ENCODE results near the gene ADGRB3.
"Not testable (repeated sequence)": the region's sequence is repeated elsewhere in the genome, so short reads cannot be mapped to it uniquely, and the experiment has no call there.

Gene ADGRB3

DNA sequence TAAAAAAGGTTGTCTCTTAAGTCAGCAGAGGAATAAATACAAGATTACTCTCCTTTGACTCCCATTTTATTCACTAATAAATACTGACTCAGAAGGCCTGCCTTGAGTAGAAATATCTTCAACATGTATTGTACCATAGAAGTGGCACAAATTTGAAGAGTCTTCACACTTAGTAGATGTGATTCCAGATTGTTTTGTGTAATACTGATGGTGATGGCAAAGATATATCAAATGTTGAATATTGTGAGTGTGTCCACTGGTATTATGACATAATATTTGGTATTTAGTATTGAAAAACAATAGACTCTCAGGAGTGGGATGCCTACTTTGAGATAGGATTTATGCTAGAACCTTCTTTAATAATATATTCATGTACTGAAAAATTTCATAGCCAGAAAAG is 7.0 kb downstream of the ADGRB3 start:
- no peak for DNase-seq (ENCODE audit: low read depth)
- no peak overlapping the region for H3K4me3 ChIP-seq (ENCODE audit: low read depth, low read length)

DNA sequence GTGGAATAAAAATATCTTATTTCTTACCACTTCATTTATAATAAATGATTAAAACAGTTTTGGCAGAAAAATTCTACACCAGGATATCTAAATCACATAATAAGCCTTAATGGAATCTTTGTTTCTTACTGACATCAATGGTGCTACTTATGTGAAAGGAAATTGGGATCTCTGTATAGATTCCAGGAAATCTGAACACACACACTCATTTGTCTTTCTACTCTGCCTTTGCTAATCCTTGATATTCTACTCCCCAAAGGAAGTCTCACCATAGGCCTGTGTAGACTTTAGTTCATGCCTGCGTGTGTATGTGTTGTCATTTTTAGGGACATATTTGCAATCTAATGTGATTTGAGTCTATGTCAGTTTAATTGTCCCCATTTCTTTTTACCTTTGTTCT is 7.9 kb downstream of the ADGRB3 start:
- no peak overlapping the region for H3K4me3 ChIP-seq (ENCODE audit: low read depth, low read length)
- DNase-seq (ENCODE audit: low read depth) = no peak

DNA sequence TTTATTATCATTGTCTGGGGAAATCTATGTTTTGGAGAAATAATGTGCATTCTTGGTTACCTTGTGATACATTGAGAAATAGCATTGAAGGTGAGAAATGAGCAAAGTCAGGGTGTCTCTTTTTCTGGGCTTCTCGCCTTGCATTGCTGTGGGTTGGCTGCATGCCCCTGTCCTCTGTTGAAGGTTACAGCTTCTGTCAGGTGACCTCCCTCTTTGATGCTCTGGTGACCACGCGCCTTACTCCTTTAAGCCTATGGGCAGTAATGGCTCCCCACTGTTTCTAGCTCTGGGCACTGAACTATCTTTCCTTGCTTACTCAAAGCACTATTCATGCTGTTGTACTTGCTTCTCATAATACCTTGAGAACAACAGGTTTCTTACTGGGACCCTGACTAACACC is 14.6 kb downstream of the ADGRB3 start:
- H3K4me3 ChIP-seq (ENCODE audit: low read depth, low read length) = no peak overlapping the region
- DNase-seq (ENCODE audit: low read depth) = no peak

DNA sequence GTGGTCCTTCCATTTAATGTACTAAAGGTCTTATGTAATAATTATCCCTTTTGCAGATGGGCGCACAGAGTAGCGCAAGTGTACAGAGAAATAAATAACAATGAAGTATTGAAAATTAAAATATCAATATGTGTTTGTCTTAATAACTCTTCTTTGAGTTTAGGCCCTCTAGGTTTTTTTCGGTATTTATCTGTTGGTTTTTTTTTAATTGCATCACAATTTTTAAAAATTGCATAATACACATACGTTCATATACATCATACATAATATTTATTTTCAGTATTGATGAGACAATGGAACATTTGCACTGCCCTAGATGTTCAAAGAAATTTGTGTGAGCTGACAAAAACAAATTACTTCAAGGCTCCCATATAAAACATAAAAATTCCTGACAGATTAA is 15.1 kb downstream of the ADGRB3 start:
- DNase-seq (ENCODE audit: low read depth) = no peak

DNA sequence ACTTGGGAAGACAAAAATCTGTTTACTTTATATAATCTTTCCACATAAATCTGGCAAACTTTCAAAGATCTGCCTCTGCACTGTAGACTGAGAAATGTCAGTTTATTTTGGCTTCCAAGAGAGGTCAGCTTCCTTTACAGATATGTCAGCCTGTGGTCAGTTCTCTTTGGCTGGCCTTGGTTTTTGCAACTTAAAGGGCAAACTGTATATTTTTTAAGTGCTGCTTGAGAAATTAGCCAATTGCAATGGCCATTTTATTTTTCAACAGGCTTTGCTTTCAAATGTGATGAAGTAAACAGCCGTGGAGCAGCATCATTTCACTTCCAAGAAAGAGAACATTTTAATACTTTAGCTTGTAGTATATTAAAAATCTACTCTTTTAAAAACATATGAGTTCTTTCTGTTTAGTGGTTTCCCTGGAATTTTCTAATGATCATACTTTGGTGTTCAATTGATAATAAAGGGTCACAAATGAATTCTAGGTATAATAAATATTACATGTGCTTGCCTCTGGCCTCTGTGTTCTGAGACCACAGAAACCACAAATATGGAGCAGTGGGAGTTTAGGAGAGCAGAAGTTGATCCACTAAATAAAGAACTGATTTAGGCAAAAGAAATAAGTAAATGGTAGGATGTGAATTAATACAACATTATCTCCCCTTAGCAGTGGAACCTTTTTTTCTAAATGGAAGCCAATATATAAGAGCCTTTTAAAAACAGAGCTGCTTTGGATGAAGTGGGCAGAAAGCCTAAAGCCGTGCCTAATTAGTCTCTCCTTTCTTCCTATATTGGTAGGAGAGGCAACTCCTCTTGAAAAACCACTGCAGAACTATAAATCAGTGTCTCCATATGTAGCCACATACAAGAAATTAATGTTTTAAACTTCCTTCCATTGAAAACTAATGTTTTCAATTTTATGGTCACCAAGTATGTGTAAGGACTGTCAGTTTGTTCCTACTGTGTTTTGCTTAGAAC is 16.2 kb downstream of the ADGRB3 start:
- no peak overlapping the region for H3K4me3 ChIP-seq (ENCODE audit: low read depth, low read length)
- DNase-seq (ENCODE audit: low read depth) = peak; percentile 62

More for the DNA sequence above, 15.1 kb downstream of the ADGRB3 start:
- H3K4me3 ChIP-seq (ENCODE audit: low read depth, low read length) = no peak overlapping the region

DNA sequence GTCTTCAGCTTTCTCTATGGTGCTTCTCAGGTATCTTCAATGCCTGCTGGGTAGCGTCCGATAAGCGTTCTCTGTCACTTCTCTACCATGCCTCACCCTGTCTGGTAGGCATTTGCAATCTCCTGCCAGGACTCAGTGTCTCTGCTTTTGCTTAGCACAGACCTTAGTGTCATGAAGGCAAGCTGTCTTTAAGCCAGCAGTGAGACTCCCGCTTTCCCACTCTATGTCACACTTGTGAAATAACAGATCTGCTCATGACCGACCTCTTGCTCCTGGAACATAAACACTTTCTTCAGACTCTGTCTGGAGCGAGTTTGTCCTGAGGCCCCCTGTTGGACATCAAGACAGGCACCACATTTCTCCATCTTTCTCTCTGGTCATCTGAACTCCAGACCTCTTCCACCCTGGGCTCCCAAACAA is 17.0 kb downstream of the ADGRB3 start:
- no peak for DNase-seq (ENCODE audit: low read depth)
- H3K4me3 ChIP-seq (ENCODE audit: low read depth, low read length) = no peak overlapping the region

DNA sequence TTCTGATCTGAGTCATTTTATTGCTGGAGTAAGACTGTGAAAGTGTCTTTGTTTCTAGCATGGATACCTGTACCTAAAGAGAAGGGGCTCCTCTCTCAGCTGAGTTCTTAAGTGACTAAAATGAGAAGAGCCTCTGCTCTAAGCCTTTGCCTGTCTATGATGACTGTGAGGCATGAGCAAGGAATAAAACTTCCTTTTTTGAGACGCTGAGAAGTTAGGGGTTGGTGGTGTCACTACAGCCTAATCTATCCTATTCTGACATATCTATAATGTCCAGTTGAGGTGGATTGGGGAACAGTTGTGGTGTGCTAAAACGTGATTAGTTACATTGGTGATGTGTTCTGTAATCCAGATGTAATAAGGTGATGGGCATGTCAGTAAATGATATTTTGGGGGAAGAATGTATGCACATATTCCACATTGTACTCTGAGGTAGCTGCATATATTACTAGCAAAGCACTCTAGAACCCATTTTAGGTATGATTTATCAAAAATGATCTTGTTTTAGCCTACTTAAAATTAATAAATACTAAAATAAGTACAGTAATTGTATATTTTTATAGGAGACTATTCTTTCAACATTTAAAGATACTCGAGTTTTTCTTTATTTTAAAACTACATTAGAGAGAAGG is 18.1 kb downstream of the ADGRB3 start:
- DNase-seq (ENCODE audit: low read depth) = no peak
- H3K4me3 ChIP-seq (ENCODE audit: low read depth, low read length) = no peak overlapping the region

DNA sequence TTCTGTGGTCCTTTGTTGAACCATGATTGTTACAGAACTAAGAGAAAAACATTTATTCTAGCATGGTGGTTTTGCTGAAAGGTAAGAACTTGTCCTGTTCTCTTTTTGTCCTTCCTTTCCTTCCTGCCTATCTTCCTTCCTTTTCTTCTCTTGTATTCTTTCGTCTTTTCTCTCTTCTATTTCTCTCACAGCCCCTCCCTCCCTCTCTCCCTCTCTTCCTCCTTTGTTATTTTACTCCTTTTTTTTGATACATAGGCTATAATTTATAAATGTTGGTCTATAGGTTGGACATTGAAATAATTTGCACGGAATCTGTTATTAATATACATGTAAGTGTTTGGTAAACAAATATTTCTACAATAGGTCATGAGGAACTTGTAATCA is 18.6 kb downstream of the ADGRB3 start:
- no peak for DNase-seq (ENCODE audit: low read depth)
- no peak overlapping the region for H3K4me3 ChIP-seq (ENCODE audit: low read depth, low read length)

DNA sequence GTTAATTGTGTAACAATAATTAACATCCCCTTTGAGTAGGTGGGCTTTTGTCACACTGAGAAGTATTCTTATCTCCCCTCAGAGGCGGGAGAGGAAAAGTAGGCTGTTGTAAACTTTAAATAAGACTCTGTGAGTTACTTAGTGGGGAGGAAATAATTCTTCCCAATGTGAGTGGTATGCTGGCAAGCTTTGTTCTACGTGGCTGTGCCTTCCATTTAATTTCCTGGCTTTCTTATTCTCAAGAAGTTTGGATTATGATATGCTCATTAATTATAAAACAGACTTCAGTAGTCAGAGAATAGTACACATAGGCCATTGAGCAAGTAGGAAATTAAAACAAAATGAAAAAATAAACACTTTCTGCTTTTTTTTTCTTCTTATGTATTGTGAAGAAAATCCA is 19.1 kb downstream of the ADGRB3 start:
- H3K4me3 ChIP-seq (ENCODE audit: low read depth, low read length) = no peak overlapping the region
- DNase-seq (ENCODE audit: low read depth) = no peak

DNA sequence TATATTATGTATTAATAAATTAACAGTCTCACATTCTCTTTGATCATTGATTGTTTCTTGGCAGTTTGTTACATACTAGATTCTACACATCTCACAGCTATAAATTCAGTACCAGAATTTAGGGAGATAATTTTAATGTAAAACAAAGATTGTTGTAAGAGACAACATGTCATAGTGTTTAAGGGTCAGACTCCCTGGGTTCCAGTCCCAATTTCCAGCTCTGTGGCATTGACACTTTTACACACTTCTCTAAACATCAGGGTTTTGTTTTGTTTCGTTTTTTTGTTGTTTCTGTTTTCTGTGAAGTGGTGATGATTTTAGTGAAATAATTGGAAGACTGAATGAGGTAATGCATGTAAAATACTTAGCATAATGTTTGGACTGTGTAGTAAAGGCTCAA is 19.9 kb downstream of the ADGRB3 start:
- no peak overlapping the region for H3K4me3 ChIP-seq (ENCODE audit: low read depth, low read length)
- DNase-seq (ENCODE audit: low read depth) = no peak

DNA sequence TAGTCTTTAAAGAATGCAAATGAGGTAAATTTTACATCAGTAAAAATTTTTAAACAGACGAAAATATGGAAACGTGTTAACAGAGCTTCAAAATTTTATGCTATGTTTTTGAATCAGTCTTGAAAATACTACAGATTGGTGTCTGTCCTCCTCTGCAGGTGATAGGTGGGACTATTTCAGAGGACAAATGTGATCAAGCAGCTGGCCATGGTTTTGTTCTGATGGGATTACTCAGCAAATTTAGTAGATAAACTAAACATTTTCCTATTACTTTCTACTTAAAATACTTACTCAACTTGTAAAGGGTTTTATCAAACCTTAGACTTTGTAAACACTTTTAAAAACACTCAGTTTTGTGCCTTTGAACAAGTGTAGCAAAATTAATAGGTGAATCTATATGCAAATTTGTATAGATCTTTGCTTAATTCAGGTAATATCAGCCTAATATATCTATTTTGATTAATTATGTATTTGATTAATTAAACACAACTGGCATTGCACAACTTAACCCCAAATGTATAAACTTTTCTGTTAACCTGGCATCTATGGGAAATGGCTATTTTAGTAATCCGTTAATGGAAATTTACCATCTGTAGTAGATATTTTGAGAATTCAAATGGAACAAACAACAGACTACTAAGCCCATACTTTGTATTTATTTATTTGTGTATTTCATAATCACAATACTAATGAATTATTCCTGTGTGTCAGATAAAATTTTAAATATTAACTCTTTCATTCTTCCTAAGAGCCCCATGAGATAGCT is 22.5 kb downstream of the ADGRB3 start:
- H3K4me3 ChIP-seq (ENCODE audit: low read depth, low read length) = no peak overlapping the region

DNA sequence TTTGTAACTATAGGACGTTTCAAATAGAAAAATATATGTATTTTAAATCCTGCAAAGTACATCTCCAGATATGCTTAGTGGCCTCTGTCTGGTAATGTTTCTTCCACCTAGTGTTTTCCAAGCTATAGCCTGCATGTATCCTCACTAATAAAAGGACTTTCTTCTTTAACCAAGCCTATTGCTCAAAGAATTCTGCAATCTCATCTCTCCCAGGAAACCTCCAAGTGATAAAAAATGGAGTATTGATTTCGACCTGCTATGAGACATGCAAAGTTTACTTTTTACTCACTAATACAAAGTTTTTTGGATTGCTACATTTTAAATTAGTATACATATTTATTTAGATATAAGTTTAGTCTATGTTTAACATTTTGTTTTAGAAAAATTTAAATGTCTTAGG is 23.3 kb downstream of the ADGRB3 start:
- DNase-seq (ENCODE audit: low read depth) = no peak
- H3K4me3 ChIP-seq (ENCODE audit: low read depth, low read length) = no peak overlapping the region

More for the DNA sequence above, 22.5 kb downstream of the ADGRB3 start:
- DNase-seq (ENCODE audit: low read depth) = no peak

DNA sequence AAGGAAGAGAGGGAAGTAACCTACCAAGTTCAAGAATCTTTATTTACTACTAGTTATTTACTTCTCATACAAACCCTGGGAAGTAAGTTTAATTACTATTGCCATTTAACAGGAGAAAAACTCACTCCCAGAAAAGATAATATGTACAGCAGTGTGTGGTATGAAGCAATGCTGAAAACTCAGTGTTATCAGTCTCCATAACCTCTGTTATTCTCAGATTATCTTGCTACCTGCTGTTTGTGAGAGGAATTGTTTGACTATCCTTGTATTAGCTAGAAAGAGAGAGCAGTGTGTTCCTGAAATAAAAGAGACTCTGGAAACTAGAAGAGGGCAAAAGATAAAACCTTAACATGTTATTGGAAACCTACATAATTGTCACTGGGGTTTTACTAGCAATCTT is 38.2 kb downstream of the ADGRB3 start:
- no peak overlapping the region for H3K4me3 ChIP-seq (ENCODE audit: low read depth, low read length)
- no peak for DNase-seq (ENCODE audit: low read depth)

DNA sequence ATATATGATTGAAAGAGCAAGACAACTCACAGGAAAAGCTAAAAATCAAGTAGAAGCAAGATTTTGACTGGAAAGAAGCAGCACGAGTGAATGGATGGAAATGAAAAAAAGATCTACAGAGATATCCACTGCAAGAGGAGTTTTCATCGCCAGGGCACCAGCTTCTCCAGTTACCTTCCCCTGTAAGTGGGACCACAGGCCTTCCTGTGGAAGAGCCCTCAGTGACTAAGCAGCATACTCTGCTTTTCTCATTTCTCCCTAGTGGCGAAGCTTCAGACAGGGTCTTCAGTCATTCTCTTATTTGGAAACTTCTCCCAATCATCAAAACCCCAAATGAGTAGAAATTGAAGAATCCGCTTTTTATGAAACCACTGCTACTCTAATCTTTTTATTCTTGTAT is 40.5 kb downstream of the ADGRB3 start:
- no peak for DNase-seq (ENCODE audit: low read depth)

DNA sequence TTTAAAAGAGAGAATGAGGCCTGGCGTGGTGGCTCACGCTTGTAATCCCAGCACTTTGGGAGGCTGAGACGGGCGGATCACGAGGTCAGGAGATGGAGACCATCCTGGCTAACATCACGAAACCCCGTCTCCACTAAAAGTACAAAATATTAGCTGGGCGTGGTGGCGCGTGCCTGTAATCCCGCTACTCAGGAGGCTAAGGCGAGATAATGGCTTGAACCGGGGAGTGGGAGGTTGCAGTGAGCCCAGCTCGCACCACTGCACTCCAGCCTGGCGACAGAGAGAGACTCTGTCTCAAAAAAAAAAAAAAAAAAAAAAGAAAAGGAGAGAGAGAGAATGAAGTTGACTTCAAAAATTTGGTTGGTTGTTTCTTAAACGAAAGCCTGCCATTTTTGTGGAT is 41.0 kb downstream of the ADGRB3 start:
- H3K4me3 ChIP-seq (ENCODE audit: low read depth, low read length); DNase-seq (ENCODE audit: low read depth): not testable (repeated sequence)

More for the DNA sequence above, 40.5 kb downstream of the ADGRB3 start:
- H3K4me3 ChIP-seq (ENCODE audit: low read depth, low read length) = no peak overlapping the region

DNA sequence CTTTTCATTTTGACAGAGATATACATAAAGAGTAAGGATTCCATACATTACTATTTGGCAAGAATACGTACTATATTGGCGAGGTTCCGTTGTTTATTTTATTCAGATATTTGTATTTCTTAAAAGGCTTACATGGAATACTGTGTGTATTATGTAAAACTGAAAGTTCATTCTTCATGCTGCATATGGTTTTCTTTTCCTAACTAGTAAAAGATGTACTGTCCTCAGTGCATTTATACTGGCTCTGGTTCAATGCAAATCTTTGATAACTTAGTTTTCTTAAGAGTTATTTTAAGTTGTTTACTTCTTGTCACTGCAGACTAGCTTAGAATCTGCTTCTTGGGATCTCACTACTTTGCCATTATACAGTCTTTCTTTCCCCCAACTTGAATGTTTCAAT is 42.0 kb downstream of the ADGRB3 start:
- DNase-seq (ENCODE audit: low read depth) = no peak
- H3K4me3 ChIP-seq (ENCODE audit: low read depth, low read length) = no peak overlapping the region

DNA sequence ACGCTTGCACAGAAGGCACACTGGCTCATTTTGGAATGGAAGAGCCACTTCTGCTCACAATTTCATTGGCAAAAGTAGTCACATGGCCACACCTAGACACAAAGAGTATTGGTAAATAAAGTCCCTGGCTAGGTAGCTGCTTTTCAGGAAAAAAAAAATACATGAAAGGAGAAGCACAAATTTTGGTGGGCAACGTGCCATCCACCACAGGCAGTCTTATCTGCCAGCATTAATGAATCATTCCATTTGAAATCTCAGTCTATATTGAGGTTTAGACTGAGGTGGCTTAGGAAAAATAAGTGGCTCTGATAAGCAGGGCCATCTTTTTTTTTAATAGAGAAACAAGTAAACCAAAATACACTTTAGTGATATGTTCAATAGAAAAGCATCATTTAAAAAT is 44.3 kb downstream of the ADGRB3 start:
- DNase-seq (ENCODE audit: low read depth) = no peak
- H3K4me3 ChIP-seq (ENCODE audit: low read depth, low read length) = no peak overlapping the region

DNA sequence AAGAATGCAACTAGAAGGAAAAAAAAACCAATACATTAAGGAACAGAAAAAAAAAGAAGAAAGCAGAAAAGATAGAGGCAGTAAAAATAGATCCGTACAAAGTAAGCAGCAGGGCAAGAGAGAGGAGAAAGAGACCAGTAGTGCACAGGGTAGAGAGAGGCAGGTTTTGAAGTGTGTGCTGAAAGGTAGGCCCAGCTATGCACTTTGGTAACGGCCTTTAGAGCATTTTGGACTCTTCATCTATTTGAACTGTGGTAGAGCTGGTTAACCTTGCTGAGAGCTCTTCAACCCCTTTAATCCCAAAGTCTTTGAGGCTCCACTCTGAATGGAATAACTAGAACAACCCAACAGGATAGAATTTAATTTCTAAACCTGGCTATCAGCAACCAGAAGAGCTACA is 45.2 kb downstream of the ADGRB3 start:
- H3K4me3 ChIP-seq (ENCODE audit: low read depth, low read length) = no peak overlapping the region
- no peak for DNase-seq (ENCODE audit: low read depth)

DNA sequence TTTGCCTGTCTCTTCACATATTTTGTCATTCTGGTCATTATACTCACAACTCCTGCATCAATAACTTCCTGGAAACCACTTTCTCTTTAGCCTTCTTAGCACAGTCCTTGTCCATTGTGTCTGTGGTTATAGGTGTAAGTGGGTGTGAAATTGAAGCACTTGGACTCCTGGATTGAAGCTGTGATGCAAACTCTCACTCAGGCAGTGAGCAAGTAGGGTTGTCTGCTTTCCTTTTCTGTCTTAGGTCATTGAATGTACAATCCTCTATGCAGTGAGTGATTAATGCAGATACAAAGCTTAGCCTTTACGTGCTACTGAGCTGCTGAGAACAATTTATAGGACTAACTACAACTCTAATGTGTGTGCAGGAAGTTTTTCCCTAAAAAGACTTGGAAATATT is 54.8 kb downstream of the ADGRB3 start:
- DNase-seq (ENCODE audit: low read depth) = peak; percentile 16
- no peak overlapping the region for H3K4me3 ChIP-seq (ENCODE audit: low read depth, low read length)

DNA sequence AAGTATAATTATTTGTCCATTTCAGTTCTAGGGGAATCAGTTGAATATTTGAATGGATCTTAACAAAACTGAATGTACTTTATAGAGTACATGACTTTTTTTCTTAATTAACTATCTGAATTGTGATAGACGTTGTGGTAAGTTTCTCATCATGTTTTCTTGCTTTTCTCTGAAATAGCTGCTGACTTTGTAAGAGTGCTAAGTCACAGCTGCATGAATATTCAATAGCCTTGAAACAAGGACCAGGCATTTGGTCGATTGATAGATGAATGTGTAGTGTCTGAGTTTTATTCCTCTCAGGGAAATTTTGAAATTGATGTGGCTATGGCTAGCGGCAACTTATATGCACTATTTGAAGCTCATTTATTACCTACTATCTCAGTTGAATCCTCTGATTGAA is 56.0 kb downstream of the ADGRB3 start:
- H3K4me3 ChIP-seq (ENCODE audit: low read depth, low read length) = no peak overlapping the region
- no peak for DNase-seq (ENCODE audit: low read depth)
